GM23338 (cell line): ENCODE data around the gene SCNN1G. TPM values are rescaled to one million over a fixed set of nuclear protein-coding genes. Genes with fewer than 3 reads are reported as not detected.

Source experiments
- ATAC-seq: fragments of 200-7000 bp; cut with Tn5 transposase; 3 replicates; pipeline ENCODE4 v1.9.1; 2020
- DNase-seq: peaks from one replicate; pipeline ENCODE4 v3.0.0-alpha.2; 2015; ENCODE audit warnings: low spot score
- H2AFZ ChIP-seq: fragments of 200-600 bp; sonication (generic); 2 replicates; pipeline ENCODE4 v1.8.0; 2016; ENCODE audit warnings: antibody characterized with exemption, mild to moderate bottlenecking, moderate library complexity
- H3F3A ChIP-seq: fragments of 200-600 bp; sonication (generic); replicated peaks from 2 replicates; pipeline ENCODE4 v1.8.0; 2017; ENCODE audit warnings: antibody characterized with exemption, mixed run types, low read depth
- H3K27ac ChIP-seq: fragments of 200-600 bp; sonication (generic); 2 replicates; pipeline ENCODE4 v1.6.1; 2016; ENCODE audit warnings: low read depth
- H3K27me3 ChIP-seq: fragments of 200-600 bp; sonication (generic); 2 replicates; pipeline ENCODE4 v1.8.0; 2016; ENCODE audit warnings: mild to moderate bottlenecking, mixed run types, moderate library complexity; ENCODE audit not compliant: insufficient read depth
- H3K36me3 ChIP-seq: fragments of 200-600 bp; sonication (generic); 2 replicates; pipeline ENCODE4 v1.8.0; 2016; ENCODE audit warnings: mild to moderate bottlenecking; ENCODE audit not compliant: insufficient read depth
- H3K4me1 ChIP-seq: fragments of 200-600 bp; sonication (generic); 2 replicates; pipeline ENCODE4 v1.8.0; 2016; ENCODE audit warnings: mild to moderate bottlenecking, moderate library complexity; ENCODE audit not compliant: insufficient read depth
- H3K4me2 ChIP-seq: fragments of 200-600 bp; sonication (generic); 2 replicates; pipeline ENCODE4 v1.7.1; 2017; ENCODE audit warnings: mixed run types
- H3K4me3 ChIP-seq: fragments of 200-600 bp; sonication (generic); 2 replicates; pipeline ENCODE4 v1.6.1; 2016; ENCODE audit warnings: mixed run types
- H3K79me2 ChIP-seq: fragments of 200-600 bp; sonication (generic); replicated peaks from 2 replicates; pipeline ENCODE4 v1.8.0; 2017; ENCODE audit warnings: mild to moderate bottlenecking; ENCODE audit not compliant: insufficient read depth
- H3K9me2 ChIP-seq: fragments of 200-600 bp; sonication (generic); 2 replicates; pipeline ENCODE4 v1.8.0; 2017; ENCODE audit not compliant: insufficient read depth
- H4K20me1 ChIP-seq: fragments of 200-600 bp; sonication (generic); replicated peaks from 2 replicates; pipeline ENCODE4 v1.8.0; 2017; ENCODE audit warnings: mild to moderate bottlenecking; ENCODE audit not compliant: insufficient read depth
- H3K27ac Mint-ChIP-seq: 2 replicates; pipeline ENCODE4 v1.8.0; 2020; ENCODE audit warnings: inconsistent platforms, mild to moderate bottlenecking, moderate library complexity, mixed read lengths
- H3K27me3 Mint-ChIP-seq: 3 replicates; pipeline ENCODE4 v1.8.0; 2022; ENCODE audit warnings: low read depth, mild to moderate bottlenecking, moderate library complexity, mixed read lengths, inconsistent platforms; ENCODE audit not compliant: insufficient read depth, poor library complexity
- H3K36me3 Mint-ChIP-seq: 3 replicates; pipeline ENCODE4 v1.8.0; 2021; ENCODE audit warnings: low read depth, mild to moderate bottlenecking, inconsistent platforms, moderate library complexity, mixed read lengths
- H3K4me1 Mint-ChIP-seq: 3 replicates; pipeline ENCODE4 v1.8.0; 2020; ENCODE audit warnings: mild to moderate bottlenecking, inconsistent platforms, mixed read lengths
- H3K4me3 Mint-ChIP-seq: 3 replicates; pipeline ENCODE4 v1.8.0; 2021; ENCODE audit warnings: moderate library complexity, mild to moderate bottlenecking, inconsistent platforms, mixed read lengths
- H3K9me3 Mint-ChIP-seq: 3 replicates; pipeline ENCODE4 v1.8.0; 2020; ENCODE audit warnings: moderate library complexity, mild to moderate bottlenecking, inconsistent platforms, mixed read lengths
- EZH2 ChIP-seq: fragments of 200-600 bp; sonication (generic); IDR thresholded peaks from one replicate; pipeline ENCODE4 v1.8.0; 2017; ENCODE audit warnings: antibody characterized with exemption, mild to moderate bottlenecking, low read depth; ENCODE audit not compliant: unreplicated experiment
- NANOG ChIP-seq: IDR thresholded peaks from 2 replicates; pipeline ENCODE4 v1.6.1; 2016; ENCODE audit warnings: antibody characterized with exemption, borderline replicate concordance
- POLR2AphosphoS5 ChIP-seq: IDR thresholded peaks from 2 replicates; pipeline ENCODE4 v1.6.1; 2016; ENCODE audit warnings: antibody characterized with exemption, low read depth
- REST ChIP-seq: IDR thresholded peaks from one replicate; pipeline ENCODE4 v1.6.1; 2018; ENCODE audit warnings: antibody characterized with exemption; ENCODE audit not compliant: unreplicated experiment
- ZNF114 ChIP-seq: fragments of 250-450 bp; sonication (Bioruptor Pico); IDR thresholded peaks from 2 replicates; pipeline ENCODE4 v1.5.0; 2020; ENCODE audit warnings: mild to moderate bottlenecking, moderate library complexity
- ZNF331 ChIP-seq: fragments of 250-450 bp; sonication (Bioruptor Pico); IDR thresholded peaks from 2 replicates; pipeline ENCODE4 v1.5.0; 2020; ENCODE audit warnings: low read depth, mild to moderate bottlenecking, moderate library complexity
- ZNF462 ChIP-seq: fragments of 250-450 bp; sonication (Bioruptor Pico); IDR thresholded peaks from 2 replicates; pipeline ENCODE4 v1.5.0; 2020; ENCODE audit warnings: mild to moderate bottlenecking, moderate library complexity
- polyA plus RNA-seq: library from polyadenylated mRNA; unstranded; fragments of >200 nt; fragmentation: Nextera tagmentation; extraction: Ambion mirVana; gene quantifications from 2 replicates; pipeline ENCODE4 v1.2.1, GENCODE V29; 2016
- total RNA-seq: library from RNA; depleted of rRNA; stranded (reverse); fragments of >200 nt; shearing (Covaris generic); gene quantifications from 2 replicates; pipeline ENCODE4 v1.2.3, GENCODE V29; 2014

SCNN1G gene
- total and polyA plus RNA-seq, 2 experiments from 2014 or later: 0.97 to 1.1 TPM

- Histone ChIP-seq H3K79me2 (no peaks in the 10 kb centered on the region), H3F3A (no peaks in the 10 kb centered on the region), H3K36me3 (no peaks in the 10 kb centered on the region), H3K4me2 (no peak overlapping the region), H3K4me3 (no peak overlapping the region), H3K4me1 (peaks cover 12% of the 10 kb centered on the region; the same call in 1 of the 2 replicates), H3K27ac (no peak overlapping the region), H3K9me2 (no peaks in the 10 kb centered on the region), H2AFZ (no peak overlapping the region), H4K20me1 (no peaks in the 10 kb centered on the region), H3K27me3 (no peaks in the 10 kb centered on the region)
- Mint-ChIP-seq H3K4me3 (no peak overlapping the region), H3K9me3 (no peaks in the 10 kb centered on the region), H3K27me3 (peaks cover under 1% of the 10 kb centered on the region), H3K4me1 (peaks cover 10% of the 10 kb centered on the region), H3K27ac (no peak overlapping the region), H3K36me3 (no peaks in the 10 kb centered on the region)
- peak; percentile 27; the same call in 1 of the 3 replicates for ATAC-seq
- DNase-seq: peak; percentile 51
- no peak for TF ChIP-seq EZH2
- no peak for TF ChIP-seq ZNF331 (CRISPR knock-in tag)
- TF ChIP-seq REST: peak; percentile 81
- TF ChIP-seq NANOG: no peak
- TF ChIP-seq ZNF114: no peak
- no peak for TF ChIP-seq POLR2AphosphoS5
- no peak for TF ChIP-seq ZNF462 (CRISPR knock-in tag)
Observed at GRCh38 chr16:23174622-23175021, 7.9 kb upstream of the SCNN1G start.
